Smooth muscle cell of the coronary artery (primary cell): ENCODE results near the gene NCK1. TPM values are rescaled to one million over a fixed set of nuclear protein-coding genes. Genes with fewer than 3 reads are reported as not detected.

Experiments used
- total RNA-seq: library from RNA; depleted of rRNA; stranded (reverse); fragments of >200 nt; gene quantifications from 2 replicates; pipeline ENCODE4 v1.2.3, GENCODE V29; 2014; ENCODE audit warnings: low replicate concordance

NCK1 gene
- 28.9 and 60.4 TPM in 2 replicates for total RNA-seq

GRCh38 chr3:136861890-136862616 lies at the start of gene NCK1:
NCK1 (plus strand) TSS chr3:136862208; CDS start chr3:136928002, 65,794 bp downstream.

DNA sequence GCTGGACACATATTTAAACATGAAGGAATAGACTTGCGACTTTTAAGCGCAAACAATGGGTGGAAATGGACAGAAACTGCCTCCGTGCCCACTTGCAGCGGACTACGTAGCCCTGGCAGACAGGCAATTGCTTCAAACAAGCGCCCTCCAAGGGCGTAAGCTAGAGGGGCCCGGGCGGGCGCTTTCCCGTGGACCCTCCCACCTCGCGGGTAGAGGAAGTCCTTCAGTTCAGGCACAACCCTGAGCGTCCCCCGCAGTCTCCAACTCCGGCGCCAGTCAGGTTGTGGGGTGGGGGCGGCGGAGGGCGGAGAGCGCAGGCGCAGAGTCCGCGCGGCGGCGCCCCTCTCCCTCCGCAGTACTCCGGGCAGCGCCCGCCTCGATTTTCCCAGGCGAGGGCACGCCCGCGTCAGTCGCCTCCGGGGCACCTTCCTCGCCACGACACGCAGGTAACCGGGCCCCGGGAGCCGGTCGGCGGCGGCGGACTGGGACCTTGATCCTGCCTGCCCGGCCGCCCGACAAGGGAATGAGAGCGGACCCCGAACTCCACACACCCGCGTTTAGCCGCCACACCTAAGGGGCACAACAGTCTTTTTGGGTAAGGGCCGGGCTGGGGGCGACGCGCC lies 43.1 kb upstream of the NCK1 start, which contains the start of gene SLC35G2:
TSS of gene SLC35G2 (plus strand) at position 358 of the 623 bp plus-strand sequence. CDS start 35,335 bp downstream, outside the sequence.

DNA sequence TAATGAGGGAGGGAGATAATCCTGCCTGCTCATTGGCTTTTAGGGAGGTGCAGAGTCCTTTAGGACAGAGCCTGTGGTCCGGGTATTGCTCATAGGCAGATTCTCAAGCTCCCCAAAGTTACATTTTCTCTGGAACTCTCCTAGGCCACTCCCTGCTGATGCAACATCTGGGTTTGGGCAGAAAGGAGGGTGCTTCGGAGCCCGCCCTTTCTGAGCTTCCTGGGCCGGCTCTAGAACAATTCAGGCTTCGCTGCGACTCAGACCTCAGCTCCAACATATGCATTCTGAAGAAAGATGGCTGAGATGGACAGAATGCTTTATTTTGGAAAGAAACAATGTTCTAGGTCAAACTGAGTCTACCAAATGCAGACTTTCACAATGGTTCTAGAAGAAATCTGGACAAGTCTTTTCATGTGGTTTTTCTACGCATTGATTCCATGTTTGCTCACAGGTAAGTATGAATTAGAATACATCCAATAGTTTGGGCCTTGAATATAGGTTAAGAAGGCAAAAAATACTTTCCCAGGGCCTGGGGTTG lies 95.8 kb downstream of the NCK1 start, which contains the start of gene IL20RB:
TSS of gene IL20RB (plus strand) at position 233 of the 538 bp plus-strand sequence. CDS start at position 364, 131 bp downstream.

Other genes with a start within 250 kb of the NCK1 start
- 26.8 and 43.9 TPM in 2 replicates for gene STAG1, start 109.8 kb upstream of the NCK1 start, total RNA-seq
- gene SLC35G2, start 43.1 kb upstream of the NCK1 start, total RNA-seq = 2.8 and 5.8 TPM in 2 replicates
- gene IL20RB, start 95.8 kb downstream of the NCK1 start, total RNA-seq = 0.53 and 13.2 TPM in 2 replicates